GM12878 (cell line): ENCODE data around the gene SRPK2. TPM values are rescaled to one million over a fixed set of nuclear protein-coding genes. Genes with fewer than 3 reads are reported as not detected.

Source experiments
- ATAC-seq: fragments of 200-7000 bp; cut with Tn5 transposase; 3 replicates; pipeline ENCODE4 v1.9.1; 2020; ENCODE audit warnings: mild to moderate bottlenecking, moderate library complexity
- BruUV-seq: library from RNA; stranded (reverse); fragments of 400-500 nt; replicated peaks from 2 replicates; lab custom pipeline; 2021; lab: Mats Ljungman, UMichigan
- CTCF ChIA-PET: fragments of 300-600 bp; sonication (Branson Sonifier 250); formaldehyde crosslinking; extraction: SDS; loops from one replicate; lab custom pipeline; 2021; ENCODE audit warnings: inconsistent platforms; lab: Yijun Ruan, JAX
- POLR2A ChIA-PET: fragments of 350-600 bp; formaldehyde crosslinking; extraction: SDS; loops from one replicate; lab custom pipeline; 2021; ENCODE audit warnings: inconsistent platforms; lab: Charles Lee
- RAD21 ChIA-PET: fragments of 300-600 bp; sonication (Branson Sonifier 250); formaldehyde crosslinking; loops from one replicate; lab custom pipeline; 2023; ENCODE audit warnings: antibody characterized with exemption; ENCODE audit not compliant: unreplicated experiment; lab: Charles Lee
- SMC1A ChIA-PET: fragments of 300-600 bp; sonication (Branson Sonifier 250); formaldehyde crosslinking; loops from one replicate; lab custom pipeline; 2023; ENCODE audit not compliant: unreplicated experiment, uncharacterized antibody; lab: Charles Lee
- DNase-seq: peaks from one replicate; pipeline ENCODE4 v3.0.0-alpha.2; 2011; ENCODE audit warnings: low read depth, low spot score
- FAIRE-seq: peaks from 3 replicates; lab custom pipeline; 2011; peaks lifted over from hg19 to GRCh38; lab: Jason Lieb, UNC
- H2AFZ ChIP-seq: 2 replicates; pipeline ENCODE4 v1.6.0; 2011; ENCODE audit warnings: low read depth, low read length, control low read depth; ENCODE audit not compliant: control insufficient read depth
- H3K27ac ChIP-seq: 2 replicates; pipeline ENCODE4 v1.5.1; 2011; ENCODE audit warnings: control low read depth; ENCODE audit not compliant: control insufficient read depth, insufficient read depth
- H3K27me3 ChIP-seq, 2 experiments: replicated peaks in 1 of 2; 2 replicates each; pipeline versions ENCODE4 v1.6.0 to v1.6.1; 2011; ENCODE audit warnings: low read length in 1 of 2; ENCODE audit not compliant: control insufficient read depth in 2 of 2, insufficient read depth in 2 of 2
- H3K36me3 ChIP-seq, 2 experiments: 2 replicates each; pipeline ENCODE4 v1.5.1; 2011; ENCODE audit warnings: low read length in 1 of 2; ENCODE audit not compliant: control insufficient read depth in 2 of 2, insufficient read depth in 2 of 2
- H3K4me1 ChIP-seq: 2 replicates; pipeline ENCODE4 v1.6.1; 2011; ENCODE audit warnings: mild to moderate bottlenecking, low read length, moderate library complexity, mixed read lengths; ENCODE audit not compliant: control insufficient read depth, insufficient read depth
- H3K4me2 ChIP-seq: 2 replicates; pipeline ENCODE4 v1.6.0; 2011; ENCODE audit warnings: control low read depth; ENCODE audit not compliant: control insufficient read depth, insufficient read depth
- H3K4me3 ChIP-seq: fragments of 200-600 bp; sonication (generic); 2 replicates; pipeline ENCODE4 v1.5.1; 2016
- H3K79me2 ChIP-seq: 2 replicates; pipeline ENCODE4 v1.6.0; 2011; ENCODE audit warnings: low read length; ENCODE audit not compliant: control insufficient read depth, insufficient read depth
- H3K9ac ChIP-seq: 2 replicates; pipeline ENCODE4 v1.8.0; 2011; ENCODE audit warnings: low read length, control low read depth, mixed read lengths; ENCODE audit not compliant: control insufficient read depth, insufficient read depth
- H3K9me3 ChIP-seq: replicated peaks from 3 replicates; pipeline ENCODE4 v1.5.1; 2011; ENCODE audit warnings: mild to moderate bottlenecking, low read length; ENCODE audit not compliant: control insufficient read depth, insufficient read depth
- H4K20me1 ChIP-seq: 2 replicates; pipeline ENCODE4 v1.6.0; 2011; ENCODE audit not compliant: control insufficient read depth, insufficient read depth
- CBFB ChIP-seq: IDR thresholded peaks from 2 replicates; pipeline ENCODE4 v1.6.1; 2016; ENCODE audit warnings: antibody characterized with exemption, low read depth
- FOXM1 ChIP-seq: IDR thresholded peaks from 2 replicates; pipeline ENCODE4 v1.6.1; 2012; ENCODE audit warnings: low read depth, mild to moderate bottlenecking, inconsistent platforms, low read length, moderate library complexity
- NFYB ChIP-seq: IDR thresholded peaks from 2 replicates; pipeline ENCODE4 v1.6.1; 2011; ENCODE audit warnings: low read depth, mild to moderate bottlenecking, low read length, improper control_type of control experiment, moderate library complexity; ENCODE audit not compliant: insufficient read depth
- NR2C2 ChIP-seq: IDR thresholded peaks from 2 replicates; pipeline ENCODE4 v1.6.1; 2011; ENCODE audit warnings: borderline replicate concordance, low read depth; ENCODE audit not compliant: control insufficient read depth, insufficient read length
- POLR2A ChIP-seq: IDR thresholded peaks from 2 replicates; pipeline ENCODE4 v1.6.1; 2011; ENCODE audit warnings: low read depth, mild to moderate bottlenecking, low read length
- RAD51 ChIP-seq: fragments of 450-650 bp; IDR thresholded peaks from 2 replicates; pipeline ENCODE4 v1.6.1; 2016; ENCODE audit warnings: moderate library complexity, mild to moderate bottlenecking, inconsistent platforms
- SIN3A ChIP-seq: IDR thresholded peaks from 2 replicates; pipeline ENCODE4 v1.6.1; 2012; ENCODE audit warnings: low read depth, low read length, improper control_type of control experiment
- TCF12 ChIP-seq: IDR thresholded peaks from 2 replicates; pipeline ENCODE4 v1.6.1; 2011; ENCODE audit warnings: low read depth, mild to moderate bottlenecking, low read length
- YY1 ChIP-seq: IDR thresholded peaks from 2 replicates; pipeline ENCODE4 v1.6.1; 2011; ENCODE audit warnings: low read depth, mild to moderate bottlenecking, low read length
- WGBS: methylation state at CpG from one replicate; pipeline ENCODE4 v1.1.6; 2016; ENCODE audit warnings: low lambda C conversion rate; ENCODE audit not compliant: insufficient replicate concordance, insufficient coverage; ENCODE audit errors: missing lambda C conversion rate; 5-methylcytosine and 5-hydroxymethylcytosine counted together
- in situ Hi-C: fragments of 300-500 bp; cut with MboI; formaldehyde crosslinking; loops from 9 replicates; pipeline ENCODE4 v1.14.3; 2018; ENCODE audit warnings: mixed read lengths
- intact Hi-C: fragments of 100-400 bp; cut with micrococcal nuclease; formaldehyde crosslinking; loops from one replicate; pipeline ENCODE4 v1.14.2; 2022; ENCODE audit not compliant: unreplicated experiment
- polyA plus RNA-seq, 11 experiments: library from polyadenylated mRNA; depleted of rRNA in 4 of 11; unstranded in 6 of 11; stranded (reverse) in 5 of 11; fragments of >200 nt; fragmentation: Nextera tagmentation in 4 of 11; fragmentation: Illumina TruSeq in 1 of 11; extraction: Ambion mirVana in 4 of 11; extraction: Trizol in 1 of 11; gene quantifications; 1 replicate in 1 of 11; 2 replicates in 10 of 11; pipeline versions ENCODE4 v1.2.1 to v1.2.3, GENCODE V29; 2011 to 2016; ENCODE audit warnings: inconsistent platforms in 2 of 11, missing spikeins in 2 of 11, low read depth in 1 of 11
- total RNA-seq, 4 experiments: library from RNA; depleted of rRNA in 3 of 4; stranded (reverse); fragments of >200 nt in 3 of 4; fragmentation: Illumina TruSeq in 1 of 4; extraction: Trizol in 1 of 4; gene quantifications; 2 replicates each; pipeline versions ENCODE4 v1.2.1 to v1.2.3, GENCODE V29; 2013 to 2021
- TF ChIP-seq, protein P1 (sequence below): fragments of 450-650 bp; IDR thresholded peaks from 2 replicates; pipeline ENCODE4 v1.6.1; 2018; ENCODE audit warnings: mild to moderate bottlenecking, low read depth, moderate library complexity; ENCODE audit not compliant: partially characterized antibody
- TF ChIP-seq, protein P2 (sequence below): IDR thresholded peaks from 2 replicates; pipeline ENCODE4 v1.6.1; 2011; ENCODE audit warnings: low read depth, low read length, improper control_type of control experiment, borderline replicate concordance
- TF ChIP-seq, protein P3 (sequence below): IDR thresholded peaks from 2 replicates; pipeline ENCODE4 v1.6.1; 2012; ENCODE audit warnings: mild to moderate bottlenecking, low read depth, low read length

The SRPK2 gene
- total and polyA plus RNA-seq, 10 of the 15 experiments (the other 5 are each of a cell fraction or from before 2014, with no cell fraction given): 13.2 to 32.8 (median 24.5) TPM

DNA sequence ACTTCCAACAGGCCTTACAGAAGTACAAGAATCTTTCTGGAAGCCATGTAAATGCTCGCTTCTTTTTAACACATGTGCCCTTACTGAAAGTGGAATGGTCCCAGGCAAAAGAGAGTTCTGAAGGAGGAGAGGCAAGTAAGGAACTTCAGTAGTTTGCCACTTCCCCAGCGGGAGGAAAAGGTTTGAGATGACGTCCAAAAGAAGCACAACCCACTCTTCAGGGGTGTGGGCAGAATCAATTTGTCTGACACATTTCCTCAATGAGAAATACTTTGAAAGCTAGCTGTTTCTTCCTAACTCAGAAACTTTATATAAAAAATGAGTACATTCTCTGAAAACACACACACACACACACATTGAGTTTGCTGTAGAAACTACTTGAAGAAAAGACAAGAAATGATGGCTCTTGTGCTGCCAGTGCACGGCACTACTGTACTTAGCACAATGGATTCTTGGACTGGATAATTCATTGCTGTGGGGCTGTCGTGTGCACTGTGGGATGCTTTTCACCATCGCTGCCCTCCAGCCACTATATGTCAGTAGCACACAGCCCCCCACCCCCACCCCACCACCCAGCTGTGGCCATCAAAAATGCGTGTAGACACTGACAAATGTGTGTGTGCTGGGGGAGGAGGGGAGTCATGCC lies 183.0 kb downstream of the SRPK2 start:
- H3K4me1 ChIP-seq: peaks cover 13% of the 10 kb centered on the region
- RAD21 ChIA-PET: no interaction called here
- BruUV-seq: no TSS peak
- no peak for TF ChIP-seq NR2C2
- TF ChIP-seq FOXM1: no peak
- TF ChIP-seq YY1: no peak
- TF ChIP-seq RAD51: no peak
- TF ChIP-seq, protein P1, sequence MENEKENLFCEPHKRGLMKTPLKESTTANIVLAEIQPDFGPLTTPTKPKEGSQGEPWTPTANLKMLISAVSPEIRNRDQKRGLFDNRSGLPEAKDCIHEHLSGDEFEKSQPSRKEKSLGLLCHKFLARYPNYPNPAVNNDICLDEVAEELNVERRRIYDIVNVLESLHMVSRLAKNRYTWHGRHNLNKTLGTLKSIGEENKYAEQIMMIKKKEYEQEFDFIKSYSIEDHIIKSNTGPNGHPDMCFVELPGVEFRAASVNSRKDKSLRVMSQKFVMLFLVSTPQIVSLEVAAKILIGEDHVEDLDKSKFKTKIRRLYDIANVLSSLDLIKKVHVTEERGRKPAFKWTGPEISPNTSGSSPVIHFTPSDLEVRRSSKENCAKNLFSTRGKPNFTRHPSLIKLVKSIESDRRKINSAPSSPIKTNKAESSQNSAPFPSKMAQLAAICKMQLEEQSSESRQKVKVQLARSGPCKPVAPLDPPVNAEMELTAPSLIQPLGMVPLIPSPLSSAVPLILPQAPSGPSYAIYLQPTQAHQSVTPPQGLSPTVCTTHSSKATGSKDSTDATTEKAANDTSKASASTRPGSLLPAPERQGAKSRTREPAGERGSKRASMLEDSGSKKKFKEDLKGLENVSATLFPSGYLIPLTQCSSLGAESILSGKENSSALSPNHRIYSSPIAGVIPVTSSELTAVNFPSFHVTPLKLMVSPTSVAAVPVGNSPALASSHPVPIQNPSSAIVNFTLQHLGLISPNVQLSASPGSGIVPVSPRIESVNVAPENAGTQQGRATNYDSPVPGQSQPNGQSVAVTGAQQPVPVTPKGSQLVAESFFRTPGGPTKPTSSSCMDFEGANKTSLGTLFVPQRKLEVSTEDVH: no peak
- no peak for TF ChIP-seq TCF12
- TF ChIP-seq, protein P2, sequence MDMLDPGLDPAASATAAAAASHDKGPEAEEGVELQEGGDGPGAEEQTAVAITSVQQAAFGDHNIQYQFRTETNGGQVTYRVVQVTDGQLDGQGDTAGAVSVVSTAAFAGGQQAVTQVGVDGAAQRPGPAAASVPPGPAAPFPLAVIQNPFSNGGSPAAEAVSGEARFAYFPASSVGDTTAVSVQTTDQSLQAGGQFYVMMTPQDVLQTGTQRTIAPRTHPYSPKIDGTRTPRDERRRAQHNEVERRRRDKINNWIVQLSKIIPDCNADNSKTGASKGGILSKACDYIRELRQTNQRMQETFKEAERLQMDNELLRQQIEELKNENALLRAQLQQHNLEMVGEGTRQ: no peak
- TF ChIP-seq SIN3A: no peak
- no peak for TF ChIP-seq POLR2A
- TF ChIP-seq, protein P3, sequence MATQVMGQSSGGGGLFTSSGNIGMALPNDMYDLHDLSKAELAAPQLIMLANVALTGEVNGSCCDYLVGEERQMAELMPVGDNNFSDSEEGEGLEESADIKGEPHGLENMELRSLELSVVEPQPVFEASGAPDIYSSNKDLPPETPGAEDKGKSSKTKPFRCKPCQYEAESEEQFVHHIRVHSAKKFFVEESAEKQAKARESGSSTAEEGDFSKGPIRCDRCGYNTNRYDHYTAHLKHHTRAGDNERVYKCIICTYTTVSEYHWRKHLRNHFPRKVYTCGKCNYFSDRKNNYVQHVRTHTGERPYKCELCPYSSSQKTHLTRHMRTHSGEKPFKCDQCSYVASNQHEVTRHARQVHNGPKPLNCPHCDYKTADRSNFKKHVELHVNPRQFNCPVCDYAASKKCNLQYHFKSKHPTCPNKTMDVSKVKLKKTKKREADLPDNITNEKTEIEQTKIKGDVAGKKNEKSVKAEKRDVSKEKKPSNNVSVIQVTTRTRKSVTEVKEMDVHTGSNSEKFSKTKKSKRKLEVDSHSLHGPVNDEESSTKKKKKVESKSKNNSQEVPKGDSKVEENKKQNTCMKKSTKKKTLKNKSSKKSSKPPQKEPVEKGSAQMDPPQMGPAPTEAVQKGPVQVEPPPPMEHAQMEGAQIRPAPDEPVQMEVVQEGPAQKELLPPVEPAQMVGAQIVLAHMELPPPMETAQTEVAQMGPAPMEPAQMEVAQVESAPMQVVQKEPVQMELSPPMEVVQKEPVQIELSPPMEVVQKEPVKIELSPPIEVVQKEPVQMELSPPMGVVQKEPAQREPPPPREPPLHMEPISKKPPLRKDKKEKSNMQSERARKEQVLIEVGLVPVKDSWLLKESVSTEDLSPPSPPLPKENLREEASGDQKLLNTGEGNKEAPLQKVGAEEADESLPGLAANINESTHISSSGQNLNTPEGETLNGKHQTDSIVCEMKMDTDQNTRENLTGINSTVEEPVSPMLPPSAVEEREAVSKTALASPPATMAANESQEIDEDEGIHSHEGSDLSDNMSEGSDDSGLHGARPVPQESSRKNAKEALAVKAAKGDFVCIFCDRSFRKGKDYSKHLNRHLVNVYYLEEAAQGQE: no peak
- TF ChIP-seq NFYB: no peak
- no peak for TF ChIP-seq CBFB
- DNase-seq: no peak
- no peak for FAIRE-seq
- SMC1A ChIA-PET: interaction anchor here (1.0 kb wide), 1 partner anchor 14 kb away, joined by 3 read pairs; no protein-coding TSS in a partner anchor
- 82% methylated on average over 7 of the region's 7 CpGs for WGBS
- no peak for ATAC-seq
- H3K79me2 ChIP-seq: peaks cover 8% of the 10 kb centered on the region
- no peaks in the 10 kb centered on the region for H3K27me3 ChIP-seq
- POLR2A ChIA-PET: interaction anchor here (0.5 to 1.0 kb wide), 2 partner anchors 12 to 1731 kb away, joined by 3 read pairs; no protein-coding TSS in a partner anchor
- no peak overlapping the region for H2AFZ ChIP-seq
- no peak overlapping the region for H3K9ac ChIP-seq
- H4K20me1 ChIP-seq: no peaks in the 10 kb centered on the region
- H3K36me3 ChIP-seq: peaks cover 1 to 11% of the 10 kb centered on the region in 2 experiments; a peak in 1 of 4 replicates
- CTCF ChIA-PET: interaction anchor here (0.9 to 1.4 kb wide), 2 partner anchors 18 to 181 kb away, joined by 3 to 4 read pairs; no protein-coding TSS in a partner anchor
- no peak overlapping the region for H3K4me2 ChIP-seq
- intact Hi-C loops (no loop called here), in situ Hi-C loops (no loop called here)
- no peak overlapping the region for H3K27ac ChIP-seq
- H3K4me3 ChIP-seq: no peak overlapping the region
- H3K9me3 ChIP-seq: no peaks in the 10 kb centered on the region
